Duodenal mucosa (tissue), 2 donors: ENCODE results near the gene NMRK2.
"Not testable (repeated sequence)": the region's sequence is repeated elsewhere in the genome, so short reads cannot be mapped to it uniquely, and the experiment has no call there.

Source experiments
- H3K27ac ChIP-seq: one replicate; pipeline ENCODE4 v1.7.0; 2013; ENCODE audit warnings: low read depth, low read length
- H3K27me3 ChIP-seq, 2 donors: one replicate each; pipeline ENCODE4 v1.7.0; 2013; ENCODE audit warnings: low read length in 2 of 2, control low read depth in 1 of 2; ENCODE audit not compliant: insufficient read depth in 2 of 2, control insufficient read depth in 1 of 2
- H3K36me3 ChIP-seq, 2 donors: one replicate each; pipeline ENCODE4 v1.7.0; 2013; ENCODE audit warnings: low read length in 2 of 2, control low read depth in 1 of 2; ENCODE audit not compliant: insufficient read depth in 2 of 2, control insufficient read depth in 1 of 2
- H3K4me1 ChIP-seq, 2 donors: one replicate each; pipeline ENCODE4 v1.7.0; 2013; ENCODE audit warnings: low read length in 2 of 2, control low read depth in 1 of 2; ENCODE audit not compliant: insufficient read depth in 2 of 2, control insufficient read depth in 1 of 2
- H3K4me3 ChIP-seq, 2 donors: one replicate each; pipeline ENCODE4 v1.7.0; 2013; ENCODE audit warnings: low read length in 2 of 2, low read depth in 1 of 2
- H3K9ac ChIP-seq, 2 donors: one replicate each; pipeline ENCODE4 v1.7.0; 2013; ENCODE audit warnings: low read length in 2 of 2, low read depth in 1 of 2
- H3K9me3 ChIP-seq, 2 donors: one replicate each; pipeline ENCODE4 v1.7.0; 2013; ENCODE audit warnings: low read length in 2 of 2, control low read depth in 1 of 2; ENCODE audit not compliant: control insufficient read depth in 1 of 2

The NMRK2 gene

GRCh38 chr19:3932931-3933810, at the start of gene NMRK2:
Gene NMRK2 (plus strand): TSS chr19:3933069. CDS start chr19:3933672, 603 bp downstream.
- Histone ChIP-seq H3K27ac (no peak within 1 kb of the TSS), H3K4me1 (no peaks in the 10 kb centered on the region), H3K36me3 (no peaks in the 10 kb centered on the region), H3K9ac (no peak within 1 kb of the TSS), H3K4me3 (no peak within 1 kb of the TSS), H3K27me3 (peaks cover 0 to 9% of the 10 kb centered on the region in 2 donors), H3K9me3 (no peaks in the 10 kb centered on the region)

- Histone ChIP-seq H3K4me1 (no peaks in the 10 kb centered on the region), H3K27me3 (no peaks in the 10 kb centered on the region), H3K9me3 (no peaks in the 10 kb centered on the region), H3K4me3 (no peak overlapping the region), H3K36me3 (no peaks in the 10 kb centered on the region), H3K9ac (no peak overlapping the region), H3K27ac (no peak overlapping the region)
These were observed 42.3 kb upstream of the NMRK2 start for GRCh38 chr19:3890591-3890990.

DNA sequence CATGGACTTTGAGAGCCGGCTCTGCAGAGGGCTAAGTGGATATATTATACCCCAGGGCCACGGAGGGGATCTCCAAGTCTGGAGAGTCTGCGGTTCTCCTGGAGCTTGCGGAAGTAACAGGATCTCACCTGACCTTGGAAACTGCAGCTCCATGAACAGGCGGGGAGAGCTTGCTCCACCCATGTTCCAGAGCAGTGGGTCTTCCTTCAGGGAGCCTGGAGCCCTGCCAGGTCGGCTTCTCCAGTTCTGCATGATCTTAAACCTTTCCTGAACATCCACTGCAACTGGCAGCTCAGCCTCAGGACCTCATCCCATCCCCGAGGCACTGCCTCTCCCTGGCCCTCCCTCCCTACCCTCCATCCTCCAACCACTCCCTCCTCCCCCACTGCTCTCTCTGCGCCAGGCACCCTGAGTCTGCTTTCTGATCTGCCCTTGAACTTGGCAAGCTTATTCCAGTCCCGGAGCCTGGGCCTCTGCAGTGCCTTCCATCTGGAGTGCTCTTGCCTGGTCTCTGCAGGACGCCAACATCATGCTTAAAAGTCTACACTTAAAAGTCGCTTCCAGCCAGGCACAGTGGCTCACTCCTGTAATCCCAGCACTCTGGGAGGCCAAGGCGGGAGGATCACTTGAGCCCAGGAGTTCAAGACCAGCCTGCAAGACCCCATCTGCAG, 39.2 kb upstream of the NMRK2 start:
- Histone ChIP-seq H3K9me3 (peaks cover 3 to 5% of the 10 kb centered on the region in 2 donors), H3K4me3 (no peak overlapping the region), H3K4me1 (no peaks in the 10 kb centered on the region), H3K27ac (no peak overlapping the region), H3K9ac (no peak overlapping the region), H3K36me3 (no peaks in the 10 kb centered on the region), H3K27me3 (no peaks in the 10 kb centered on the region)

DNA sequence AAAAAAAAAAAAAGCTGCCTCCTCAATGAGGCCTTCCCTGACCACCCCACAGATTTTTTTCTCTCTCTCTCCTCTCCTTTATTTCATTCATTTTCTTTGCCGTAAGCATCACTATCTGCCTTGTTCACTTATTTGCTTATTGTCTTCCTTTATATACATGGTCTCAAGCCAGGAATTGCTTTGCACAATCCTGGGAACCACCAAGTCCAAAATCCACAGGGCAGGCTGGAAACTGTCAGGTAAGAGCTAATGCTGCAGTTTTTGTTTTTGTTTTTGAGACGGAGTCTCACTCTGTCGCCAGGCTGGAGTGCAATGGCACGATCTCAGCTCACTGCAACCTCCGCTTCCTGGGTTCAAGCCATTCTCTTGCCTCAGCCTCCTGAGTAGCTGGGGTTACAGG, 37.9 kb upstream of the NMRK2 start:
- not testable (repeated sequence) for H3K9me3 ChIP-seq, H3K9ac ChIP-seq, H3K4me3 ChIP-seq, H3K4me1 ChIP-seq, H3K27me3 ChIP-seq, H3K27ac ChIP-seq, H3K36me3 ChIP-seq

DNA sequence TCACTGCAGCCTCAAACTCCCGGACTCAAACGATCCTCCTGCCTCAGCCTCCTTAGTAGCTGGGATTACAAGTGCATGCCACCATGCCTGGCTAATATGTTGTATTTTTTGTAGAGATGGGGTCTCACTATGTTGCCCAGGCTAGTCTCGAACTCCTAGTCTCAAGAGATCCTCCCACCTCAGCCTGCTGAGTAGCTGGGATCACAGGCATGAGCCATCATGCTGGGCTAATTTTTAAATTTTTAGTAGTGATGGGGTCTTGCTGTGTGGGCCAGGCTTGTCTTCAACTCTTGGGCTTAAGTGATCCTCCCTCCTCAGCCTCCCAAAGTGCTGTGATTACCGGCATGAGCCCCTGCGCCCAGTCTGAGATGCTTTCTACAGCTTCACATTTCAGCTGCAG, 37.1 kb upstream of the NMRK2 start:
- Histone ChIP-seq H3K9me3 (peaks cover 3 to 5% of the 10 kb centered on the region in 2 donors), H3K9ac (no peak overlapping the region), H3K4me3 (no peak overlapping the region), H3K36me3 (no peaks in the 10 kb centered on the region), H3K4me1 (no peaks in the 10 kb centered on the region), H3K27ac (no peak overlapping the region), H3K27me3 (no peaks in the 10 kb centered on the region)

DNA sequence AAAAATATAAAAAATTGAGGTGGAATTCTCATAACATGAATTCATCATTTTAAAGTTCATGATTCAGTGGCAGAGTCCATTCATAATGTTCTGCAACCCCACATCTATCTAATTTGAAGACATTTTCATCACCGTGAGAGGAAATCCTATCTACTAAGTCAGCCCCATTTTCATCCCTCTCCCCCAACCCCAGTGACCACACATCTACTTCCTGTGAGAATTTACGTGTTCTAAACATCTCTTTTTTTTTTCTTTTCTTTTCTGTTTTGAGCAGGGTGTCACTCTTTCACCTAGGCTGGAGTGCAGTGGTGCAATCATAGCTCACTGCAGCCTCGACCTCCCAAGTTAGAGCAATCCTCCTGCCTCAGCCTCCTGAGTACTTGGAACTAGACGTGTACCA, 34.9 kb upstream of the NMRK2 start:
- Histone ChIP-seq H3K27me3 (no peaks in the 10 kb centered on the region), H3K27ac (no peak overlapping the region), H3K4me3 (no peak overlapping the region), H3K36me3 (no peaks in the 10 kb centered on the region), H3K4me1 (no peaks in the 10 kb centered on the region), H3K9ac (no peak overlapping the region), H3K9me3 (peaks cover 3 to 5% of the 10 kb centered on the region in 2 donors)

- Histone ChIP-seq H3K4me3 (no peak overlapping the region), H3K36me3 (no peaks in the 10 kb centered on the region), H3K9me3 (peaks cover 3 to 5% of the 10 kb centered on the region in 2 donors), H3K27ac (no peak overlapping the region), H3K27me3 (no peaks in the 10 kb centered on the region), H3K9ac (no peak overlapping the region), H3K4me1 (no peaks in the 10 kb centered on the region)
These were observed 34.4 kb upstream of the NMRK2 start for GRCh38 chr19:3898426-3898825.

- Histone ChIP-seq H3K27ac (no peak overlapping the region), H3K27me3 (no peaks in the 10 kb centered on the region), H3K4me1 (no peaks in the 10 kb centered on the region), H3K9ac (no peak overlapping the region), H3K9me3 (peaks cover 3 to 5% of the 10 kb centered on the region in 2 donors), H3K36me3 (no peaks in the 10 kb centered on the region), H3K4me3 (no peak overlapping the region)
These were observed 33.2 kb upstream of the NMRK2 start for GRCh38 chr19:3899531-3900294.

- no peak overlapping the region for H3K4me3 ChIP-seq
- no peaks in the 10 kb centered on the region for H3K27me3 ChIP-seq
- H3K9ac ChIP-seq, result no peak overlapping the region
- peaks cover 3 to 5% of the 10 kb centered on the region in 2 donors for H3K9me3 ChIP-seq
- no peaks in the 10 kb centered on the region for H3K4me1 ChIP-seq
- no peak overlapping the region for H3K27ac ChIP-seq
- no peaks in the 10 kb centered on the region for H3K36me3 ChIP-seq
These were observed 30.4 kb upstream of the NMRK2 start for GRCh38 chr19:3902317-3902973.
